Measurements from ENCODE around the gene TOR1AIP2. TPM values are rescaled to one million over a fixed set of nuclear protein-coding genes. Genes with fewer than 3 reads are reported as not detected.

TOR1AIP2 gene
- total RNA-seq, 2 experiments from 2014 or later, result 71.6 to 72.7 TPM

GRCh38 chr1:179813626-179814545 lies 63.7 kb downstream of the TOR1AIP2 start:
- Histone ChIP-seq H3K9me3 (ENCODE audit: control insufficient read depth in 1 of 2, insufficient read depth in 1 of 2, low read length in 2 of 2) (no peaks in the 10 kb centered on the region), H3K27ac (ENCODE audit: low read depth in 1 of 2, low read length in 2 of 2) (no peak overlapping the region), H3K27me3 (ENCODE audit: control insufficient read depth in 1 of 2, insufficient read depth in 2 of 2, low read length in 2 of 2) (no peaks in the 10 kb centered on the region), H3K36me3 (ENCODE audit: insufficient read depth, low read length) (no peaks in the 10 kb centered on the region), H3K4me1 (ENCODE audit: insufficient read depth, low read length) (peaks cover 26% of the 10 kb centered on the region), H3K4me3 (ENCODE audit: low read length) (peak overlapping the region; percentile 64)
- DNase-seq (no peak), ATAC-seq (ENCODE audit: poor library complexity) (no peak)
- intact Hi-C loops (cut with DNase I, micrococcal nuclease), result loop anchor here (1.0 to 10.0 kb wide), 11 partner anchors 19 to 1279 kb away; partner anchors contain the start of genes AXDND1 (in 1 of the 2), CEP350 (in 1 of the 2), TOR1AIP2 (in 1 of the 2) and TOR3A (in 1 of the 2)
- POLR2A ChIA-PET, result interaction anchor here (0.7 to 3.1 kb wide), 18 partner anchors 10 to 448 kb away, joined by 3 to 52 read pairs (median 4); partner anchors contain the start of genes AXDND1, CEP350, TOR1AIP1 and TOR1AIP2
- H3K4me1 Mint-ChIP-seq (ENCODE audit: low read depth), result peaks cover 23% of the 10 kb centered on the region
- H3K36me3 Mint-ChIP-seq (ENCODE audit: low read depth), result peaks cover 4% of the 10 kb centered on the region
- peak overlapping the region; percentile 92 for H3K4me3 Mint-ChIP-seq
- no peak for TF ChIP-seq CTCF (IDR thresholded peaks at IDR 0.05)
- peaks cover 5% of the 10 kb centered on the region for H3K27me3 Mint-ChIP-seq
- H3K27ac Mint-ChIP-seq, result peak overlapping the region; percentile 81
- no peaks in the 10 kb centered on the region for H3K9me3 Mint-ChIP-seq
- CTCF ChIA-PET, result interaction anchor here (0.9 to 4.4 kb wide), 24 partner anchors 8 to 1291 kb away, joined by 3 to 77 read pairs (median 5); partner anchors contain the start of genes CEP350 and TOR1AIP1

- intact Hi-C loops (cut with DNase I, micrococcal nuclease), result loop anchor here (5.0 to 10.0 kb wide), 9 partner anchors 62 to 1278 kb away; partner anchors contain the start of genes AXDND1 (in 1 of the 2), CEP350 (in 1 of the 2), TOR1AIP2 (in 1 of the 2) and TOR3A (in 1 of the 2)
- ChIA-PET POLR2A (interaction anchor here (0.9 to 1.4 kb wide), 2 partner anchors 70 to 102 kb away, joined by 3 read pairs; partner anchors contain the start of gene TOR1AIP1), CTCF (interaction anchor here (4.4 kb wide), 1 partner anchor 107 kb away, joined by 77 read pairs; no protein-coding TSS in a partner anchor)
- H3K27me3 ChIP-seq (ENCODE audit: control insufficient read depth in 1 of 2, insufficient read depth in 2 of 2, low read length in 2 of 2), result no peaks in the 10 kb centered on the region
- H3K27ac ChIP-seq (ENCODE audit: low read depth in 1 of 2, low read length in 2 of 2), result no peak overlapping the region
- no peak for TF ChIP-seq CTCF (IDR thresholded peaks at IDR 0.05)
- Mint-ChIP-seq H3K4me1 (ENCODE audit: low read depth) (peaks cover 23% of the 10 kb centered on the region), H3K9me3 (no peaks in the 10 kb centered on the region), H3K27me3 (peaks cover 5% of the 10 kb centered on the region), H3K27ac (no peak overlapping the region), H3K36me3 (ENCODE audit: low read depth) (peaks cover 4% of the 10 kb centered on the region), H3K4me3 (no peak overlapping the region)
- no peaks in the 10 kb centered on the region for H3K9me3 ChIP-seq (ENCODE audit: control insufficient read depth in 1 of 2, insufficient read depth in 1 of 2, low read length in 2 of 2)
- DNase-seq (no peak), ATAC-seq (ENCODE audit: poor library complexity) (no peak)
- H3K4me3 ChIP-seq (ENCODE audit: low read length), result no peak overlapping the region
- peaks cover 26% of the 10 kb centered on the region for H3K4me1 ChIP-seq (ENCODE audit: insufficient read depth, low read length)
- H3K36me3 ChIP-seq (ENCODE audit: insufficient read depth, low read length), result no peaks in the 10 kb centered on the region
These were observed 64.9 kb downstream of the TOR1AIP2 start for GRCh38 chr1:179812501-179813292.

- H3K4me3 ChIP-seq (ENCODE audit: low read length), result no peak overlapping the region
- Mint-ChIP-seq H3K27ac (peak overlapping the region; percentile 8), H3K27me3 (peaks cover 5% of the 10 kb centered on the region), H3K4me1 (ENCODE audit: low read depth) (peaks cover 15% of the 10 kb centered on the region), H3K36me3 (ENCODE audit: low read depth) (peaks cover 4% of the 10 kb centered on the region), H3K4me3 (no peak overlapping the region), H3K9me3 (no peaks in the 10 kb centered on the region)
- POLR2A ChIA-PET, result interaction anchor here (1.0 to 1.6 kb wide), 7 partner anchors 22 to 730 kb away, joined by 3 to 12 read pairs (median 6); partner anchors contain the start of genes CEP350 and TOR1AIP1
- DNase-seq (no peak), ATAC-seq (ENCODE audit: poor library complexity) (no peak)
- H3K27me3 ChIP-seq (ENCODE audit: control insufficient read depth in 1 of 2, insufficient read depth in 2 of 2, low read length in 2 of 2), result no peaks in the 10 kb centered on the region
- H3K9me3 ChIP-seq (ENCODE audit: control insufficient read depth in 1 of 2, insufficient read depth in 1 of 2, low read length in 2 of 2), result no peaks in the 10 kb centered on the region
- intact Hi-C loops (cut with DNase I, micrococcal nuclease), result loop anchor here (1.0 to 10.0 kb wide), 10 partner anchors 64 to 1276 kb away; partner anchors contain the start of genes AXDND1 (in 1 of the 2), CEP350 (in 1 of the 2), TOR1AIP2 (in 1 of the 2) and TOR3A (in 1 of the 2)
- TF ChIP-seq CTCF (IDR thresholded peaks at IDR 0.05), result no peak
- peaks cover 18% of the 10 kb centered on the region for H3K4me1 ChIP-seq (ENCODE audit: insufficient read depth, low read length)
- H3K36me3 ChIP-seq (ENCODE audit: insufficient read depth, low read length), result no peaks in the 10 kb centered on the region
- H3K27ac ChIP-seq (ENCODE audit: low read depth in 1 of 2, low read length in 2 of 2), result no peak overlapping the region
- CTCF ChIA-PET, result interaction anchor here (1.0 to 2.5 kb wide), 12 partner anchors 9 to 1035 kb away, joined by 3 to 67 read pairs (median 4); no protein-coding TSS in a partner anchor
These were observed 67.3 kb downstream of the TOR1AIP2 start for GRCh38 chr1:179810367-179810715.

All from CD4-positive, alpha-beta T cell (primary cell).